ENCODE data around the gene LRRC3.

GRCh38 chr21:44450999-44451398 lies 4.3 kb upstream of the LRRC3 start:
- TF ChIP-seq CTCF (IDR thresholded peaks at IDR 0.05; ENCODE audit: low read length) (no peak), EZH2 (IDR thresholded peaks at IDR 0.05; ENCODE audit: borderline replicate concordance, low read length) (no peak)
